ENCODE measurements around the gene LRRC46.

LRRC46 gene

DNA sequence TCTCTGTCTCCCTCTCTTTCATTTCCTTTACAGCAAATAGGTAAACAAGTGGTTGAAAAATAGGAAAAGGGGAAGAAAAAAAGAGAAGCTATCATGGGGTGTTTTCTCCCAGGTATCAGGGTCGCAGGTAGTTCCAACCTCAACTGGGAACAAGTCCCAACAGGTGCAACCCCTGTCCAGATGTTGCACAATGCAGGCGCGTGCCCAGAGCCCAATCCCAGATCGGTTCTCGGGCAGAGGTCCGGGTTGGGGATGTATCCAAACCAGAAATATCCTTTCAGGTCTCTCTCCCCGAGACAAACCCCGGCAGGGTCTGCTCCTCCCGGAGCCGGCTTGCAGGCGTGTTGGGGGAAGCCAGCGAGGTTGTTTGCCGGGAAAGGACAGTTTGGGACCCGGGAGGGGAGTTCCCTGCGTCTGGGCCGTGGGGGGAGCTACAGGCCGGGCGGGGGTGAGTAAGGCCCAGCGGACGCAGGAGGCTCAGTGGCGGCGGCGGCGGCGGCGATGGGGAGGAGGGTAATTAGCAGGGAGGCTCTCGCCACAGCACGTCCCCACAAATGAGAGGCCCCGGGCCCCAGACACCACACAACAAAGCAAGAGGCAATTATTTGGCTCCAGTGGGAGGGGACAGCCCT lies 40.7 kb downstream of the LRRC46 start:
- no peak for TF ChIP-seq TAF1 (IDR thresholded peaks at IDR 0.05; ENCODE audit: low read depth, low read length)
- TF ChIP-seq POU2F2 (IDR thresholded peaks at IDR 0.05; ENCODE audit: low read depth, low read length): no peak
- TF ChIP-seq POLR2A (IDR thresholded peaks at IDR 0.05; ENCODE audit: low read depth, low read length): no peak
- TF ChIP-seq SPI1 (IDR thresholded peaks at IDR 0.05; ENCODE audit: low read depth, low read length): no peak
- TF ChIP-seq POLR2AphosphoS5 (IDR thresholded peaks at IDR 0.05; ENCODE audit: low read depth, low read length): no peak
- no peak for TF ChIP-seq PAX5 (IDR thresholded peaks at IDR 0.05; ENCODE audit: insufficient read depth, low read length, severe bottlenecking)
- no peak for DNase-seq (ENCODE audit: insufficient read length, low spot score)
- FAIRE-seq: no peak

DNA sequence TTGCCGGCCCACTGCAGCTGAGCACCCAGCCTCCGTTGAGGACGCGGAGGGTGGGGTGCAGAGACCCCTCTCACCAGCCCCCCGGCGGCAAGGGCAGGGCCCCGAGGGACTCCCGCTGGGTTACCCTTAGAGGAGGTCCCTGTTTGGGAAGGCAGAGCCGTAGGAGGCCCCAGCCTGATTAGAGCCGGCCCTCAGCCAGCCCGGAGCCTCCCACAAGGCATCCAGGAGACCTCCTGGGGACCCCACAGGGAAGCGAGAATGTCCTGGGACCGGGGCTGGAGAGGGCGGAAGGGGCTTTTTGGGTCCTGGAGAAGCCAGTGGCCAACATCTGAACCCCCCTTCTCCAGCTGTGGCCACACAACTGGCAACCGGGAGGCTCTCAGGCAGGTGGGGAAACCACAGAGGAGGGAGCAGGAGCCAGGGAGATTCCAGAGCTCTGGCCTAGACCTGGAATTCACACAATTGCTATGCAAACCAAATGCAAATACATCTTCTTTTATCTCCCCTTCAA lies 41.2 kb downstream of the LRRC46 start:
- no peak for FAIRE-seq
- DNase-seq (ENCODE audit: insufficient read length, low spot score): no peak
- no peak for TF ChIP-seq POU2F2 (IDR thresholded peaks at IDR 0.05; ENCODE audit: low read depth, low read length)
- no peak for TF ChIP-seq SPI1 (IDR thresholded peaks at IDR 0.05; ENCODE audit: low read depth, low read length)
- TF ChIP-seq PAX5 (IDR thresholded peaks at IDR 0.05; ENCODE audit: insufficient read depth, low read length, severe bottlenecking): no peak
- TF ChIP-seq TAF1 (IDR thresholded peaks at IDR 0.05; ENCODE audit: low read depth, low read length): no peak
- no peak for TF ChIP-seq POLR2AphosphoS5 (IDR thresholded peaks at IDR 0.05; ENCODE audit: low read depth, low read length)
- TF ChIP-seq POLR2A (IDR thresholded peaks at IDR 0.05; ENCODE audit: low read depth, low read length): no peak

DNA sequence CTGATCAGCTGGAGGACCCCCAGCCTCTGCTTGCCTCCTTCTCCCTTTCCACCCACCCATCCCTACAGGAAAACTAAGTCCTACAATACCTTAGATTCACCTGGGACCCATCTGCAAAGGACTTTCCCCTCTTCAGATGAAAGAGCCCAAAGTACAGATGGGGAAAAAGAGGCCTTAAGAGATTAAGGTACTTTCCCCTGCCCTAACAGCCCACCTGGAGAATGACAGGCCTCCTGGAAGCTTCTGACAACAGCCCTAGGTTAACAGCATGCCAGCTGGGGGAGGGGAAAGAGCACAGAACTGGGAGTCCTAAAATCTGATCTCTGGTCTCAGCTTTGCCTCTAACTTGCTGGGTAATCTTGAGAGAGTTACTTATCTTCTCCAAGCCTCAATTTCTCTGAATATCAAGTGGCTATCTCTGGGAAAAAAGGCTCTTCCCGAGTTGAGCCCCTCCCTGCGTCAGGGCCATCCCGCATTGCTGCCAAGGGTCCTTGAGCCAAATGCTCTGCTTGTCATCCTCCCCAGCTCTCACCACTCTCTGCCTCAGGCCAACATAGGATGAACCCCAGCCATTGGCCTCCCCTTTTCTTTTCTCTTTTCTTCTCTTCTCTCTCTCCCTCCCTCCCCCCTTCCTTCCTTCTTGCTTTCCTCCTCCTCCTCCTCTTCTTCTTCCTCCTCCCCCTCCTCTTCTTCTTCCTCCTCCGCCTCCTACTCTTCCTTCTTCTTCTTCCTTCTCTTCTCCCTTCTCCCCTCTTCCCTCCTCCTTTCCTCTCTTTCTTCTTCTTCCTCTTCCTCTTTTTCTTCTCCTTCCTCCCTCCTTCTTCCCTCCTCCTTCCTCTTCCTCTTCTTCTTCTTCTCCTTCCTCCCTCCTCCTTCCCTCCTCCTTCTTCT lies 42.0 kb downstream of the LRRC46 start:
- FAIRE-seq: no peak
- DNase-seq (ENCODE audit: insufficient read length, low spot score): no peak
- no peak for TF ChIP-seq POLR2AphosphoS5 (IDR thresholded peaks at IDR 0.05; ENCODE audit: low read depth, low read length)
- no peak for TF ChIP-seq TAF1 (IDR thresholded peaks at IDR 0.05; ENCODE audit: low read depth, low read length)
- no peak for TF ChIP-seq PAX5 (IDR thresholded peaks at IDR 0.05; ENCODE audit: insufficient read depth, low read length, severe bottlenecking)
- TF ChIP-seq SPI1 (IDR thresholded peaks at IDR 0.05; ENCODE audit: low read depth, low read length): no peak
- TF ChIP-seq POLR2A (IDR thresholded peaks at IDR 0.05; ENCODE audit: low read depth, low read length): no peak
- TF ChIP-seq POU2F2 (IDR thresholded peaks at IDR 0.05; ENCODE audit: low read depth, low read length): no peak

DNA sequence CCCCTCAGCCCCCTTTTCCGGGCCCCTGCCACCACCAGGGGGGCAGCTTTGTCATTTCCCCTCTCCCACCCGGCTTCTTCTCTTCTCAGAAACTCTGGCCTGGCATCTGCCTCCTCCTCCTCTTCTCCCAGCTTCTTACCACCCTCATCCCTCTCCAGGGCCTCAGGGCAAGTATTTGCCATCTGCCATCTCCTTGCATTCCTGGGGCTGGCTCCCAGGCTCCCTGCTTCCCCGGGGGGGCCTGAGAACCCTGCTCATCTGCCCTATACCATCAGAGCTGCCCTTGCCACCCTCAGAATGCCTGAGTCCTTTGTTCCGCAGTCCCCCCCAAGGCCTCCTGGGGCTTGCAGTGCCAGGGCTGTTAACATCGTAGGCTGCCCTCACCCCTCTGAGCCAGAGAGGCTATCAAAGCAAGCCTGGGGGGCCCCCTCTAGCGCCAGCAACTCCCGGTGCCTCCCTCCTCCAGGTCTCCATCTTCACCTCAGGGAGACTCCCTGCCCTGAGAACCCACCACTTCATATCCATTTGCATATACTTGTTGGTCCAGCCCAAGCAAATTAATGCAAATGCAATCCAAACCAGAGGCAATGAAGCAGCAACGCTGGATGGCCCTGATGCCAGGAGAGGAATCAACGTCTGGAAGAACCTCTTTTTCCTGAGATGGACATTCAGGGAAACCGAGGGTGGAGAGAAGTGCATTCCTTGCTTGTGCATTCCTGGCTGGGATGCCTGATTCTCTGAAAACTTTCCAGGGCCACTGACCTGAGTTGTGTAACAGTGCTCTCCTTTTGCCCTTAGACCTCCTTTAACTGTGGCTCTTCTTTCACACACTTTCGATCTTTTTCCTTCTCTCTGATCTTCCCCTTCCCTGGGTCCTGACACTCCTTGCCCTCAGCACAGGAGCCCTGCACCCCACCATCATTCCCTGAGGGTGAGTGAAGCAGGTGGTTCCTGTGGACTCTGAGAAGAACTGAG lies 43.8 kb downstream of the LRRC46 start:
- TF ChIP-seq TAF1 (IDR thresholded peaks at IDR 0.05; ENCODE audit: low read depth, low read length): no peak
- TF ChIP-seq SPI1 (IDR thresholded peaks at IDR 0.05; ENCODE audit: low read depth, low read length): no peak
- no peak for TF ChIP-seq PAX5 (IDR thresholded peaks at IDR 0.05; ENCODE audit: insufficient read depth, low read length, severe bottlenecking)
- no peak for TF ChIP-seq POLR2A (IDR thresholded peaks at IDR 0.05; ENCODE audit: low read depth, low read length)
- no peak for TF ChIP-seq POLR2AphosphoS5 (IDR thresholded peaks at IDR 0.05; ENCODE audit: low read depth, low read length)
- FAIRE-seq: no peak
- DNase-seq (ENCODE audit: insufficient read length, low spot score): no peak

DNA sequence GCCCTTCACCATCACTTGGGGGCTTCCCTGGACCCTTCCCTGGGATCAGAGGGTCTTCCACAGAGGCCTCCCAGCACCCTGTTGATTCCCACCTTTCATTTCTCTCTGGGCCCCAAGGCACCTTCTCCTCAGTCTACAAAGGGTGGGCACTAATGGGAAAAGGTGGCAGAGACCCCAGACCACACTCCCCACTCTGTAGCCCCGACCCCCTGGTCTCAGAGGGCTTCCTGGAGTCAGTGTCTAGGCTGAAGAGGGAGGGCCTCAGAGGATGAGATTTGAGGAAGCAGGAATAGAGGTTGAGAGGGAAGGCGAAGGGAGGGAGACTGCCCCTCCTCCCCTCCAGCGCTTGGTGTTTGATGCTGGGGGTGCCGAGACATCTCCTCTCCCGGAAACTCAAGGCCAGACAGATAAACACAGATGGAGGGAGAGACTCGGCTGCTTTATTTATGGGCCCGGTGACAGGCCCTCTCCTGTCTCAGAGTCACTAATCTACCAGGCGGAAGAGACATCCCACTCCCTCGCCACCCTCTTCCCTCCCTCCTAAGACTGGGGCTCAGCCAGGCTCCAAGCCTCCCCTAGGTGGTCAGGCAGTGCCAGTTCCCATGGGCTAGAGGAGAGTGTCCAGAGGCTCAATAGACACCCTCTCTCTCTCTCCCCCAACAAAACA lies 46.0 kb downstream of the LRRC46 start:
- no peak for FAIRE-seq
- DNase-seq (ENCODE audit: insufficient read length, low spot score): no peak
- no peak for TF ChIP-seq POLR2AphosphoS5 (IDR thresholded peaks at IDR 0.05; ENCODE audit: low read depth, low read length)
- TF ChIP-seq POU2F2 (IDR thresholded peaks at IDR 0.05; ENCODE audit: low read depth, low read length): no peak
- no peak for TF ChIP-seq POLR2A (IDR thresholded peaks at IDR 0.05; ENCODE audit: low read depth, low read length)
- TF ChIP-seq PAX5 (IDR thresholded peaks at IDR 0.05; ENCODE audit: insufficient read depth, low read length, severe bottlenecking): no peak
- TF ChIP-seq TAF1 (IDR thresholded peaks at IDR 0.05; ENCODE audit: low read depth, low read length): no peak
- no peak for TF ChIP-seq SPI1 (IDR thresholded peaks at IDR 0.05; ENCODE audit: low read depth, low read length)

DNA sequence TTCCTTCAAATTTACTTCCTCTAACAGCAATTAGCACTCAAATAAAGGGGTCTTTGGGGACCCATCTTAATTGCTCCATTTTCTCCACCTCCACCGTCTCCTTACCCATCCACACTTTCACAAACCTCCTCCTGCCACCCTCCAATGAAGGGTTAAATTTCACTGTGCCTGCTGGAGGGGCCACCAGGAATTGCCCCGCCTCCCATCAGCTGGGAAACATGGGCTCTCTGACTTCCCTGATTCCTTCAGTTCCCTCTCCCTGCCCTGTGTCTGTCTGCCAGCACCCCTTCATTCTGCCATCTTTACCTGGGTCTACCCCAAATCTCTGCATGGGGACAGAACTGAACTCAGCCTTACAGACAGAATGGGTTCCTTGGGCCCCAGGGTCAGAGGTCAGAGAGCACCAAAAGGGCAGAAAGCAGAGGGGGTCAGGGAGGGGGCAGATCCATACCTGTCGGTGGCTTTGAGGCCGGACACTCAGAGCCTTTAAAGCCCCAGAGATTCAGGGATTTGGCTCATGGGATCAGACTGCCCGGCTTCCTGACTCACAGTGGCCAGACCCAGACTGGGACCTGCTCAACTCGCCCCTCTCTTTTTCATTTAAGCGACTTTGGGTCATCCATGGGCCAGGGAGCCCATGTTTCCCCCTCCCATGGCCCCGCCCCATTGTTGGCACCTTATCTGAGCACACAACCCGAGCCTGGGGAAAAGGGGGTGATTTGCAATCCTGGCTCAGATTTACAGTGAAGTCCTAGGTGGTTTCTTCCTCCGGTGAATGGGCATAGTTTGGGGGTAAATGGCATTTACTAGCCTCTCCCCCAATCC lies 46.9 kb downstream of the LRRC46 start:
- FAIRE-seq: no peak
- TF ChIP-seq POLR2A (IDR thresholded peaks at IDR 0.05; ENCODE audit: low read depth, low read length) (no peak), POLR2AphosphoS5 (IDR thresholded peaks at IDR 0.05; ENCODE audit: low read depth, low read length) (no peak), POU2F2 (IDR thresholded peaks at IDR 0.05; ENCODE audit: low read depth, low read length) (no peak), TAF1 (IDR thresholded peaks at IDR 0.05; ENCODE audit: low read depth, low read length) (no peak), SPI1 (IDR thresholded peaks at IDR 0.05; ENCODE audit: low read depth, low read length) (no peak), PAX5 (IDR thresholded peaks at IDR 0.05; ENCODE audit: insufficient read depth, low read length, severe bottlenecking) (no peak)
- DNase-seq (ENCODE audit: insufficient read length, low spot score): no peak

DNA sequence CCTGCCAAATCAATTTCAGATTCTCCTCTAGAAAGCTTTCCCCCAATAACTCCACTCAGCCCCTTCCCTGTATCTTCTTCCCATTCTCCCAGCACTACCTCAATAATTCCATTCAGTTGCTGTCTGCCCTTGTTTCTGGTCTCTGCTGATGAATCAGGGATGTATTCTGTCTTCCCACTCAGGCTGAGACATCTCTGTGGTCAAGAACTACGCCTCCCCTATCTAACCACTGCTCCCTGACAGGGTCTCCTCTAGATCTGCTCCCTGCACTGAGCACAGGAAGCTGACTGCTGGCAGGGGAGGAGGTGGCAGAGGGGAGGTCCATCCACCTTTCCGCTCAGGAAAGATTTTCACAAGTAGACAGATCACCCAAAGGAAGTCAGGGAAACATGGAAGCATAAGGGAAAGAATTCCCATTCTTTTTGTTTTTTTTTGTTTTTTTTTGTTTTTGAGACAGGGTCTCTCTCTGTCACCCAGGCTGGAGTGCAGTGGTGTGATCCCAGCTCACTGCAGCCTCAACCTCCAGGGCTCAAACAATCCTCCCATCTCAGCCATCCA lies 47.6 kb downstream of the LRRC46 start:
- TF ChIP-seq TAF1 (IDR thresholded peaks at IDR 0.05; ENCODE audit: low read depth, low read length) (no peak), POLR2AphosphoS5 (IDR thresholded peaks at IDR 0.05; ENCODE audit: low read depth, low read length) (no peak), PAX5 (IDR thresholded peaks at IDR 0.05; ENCODE audit: insufficient read depth, low read length, severe bottlenecking) (no peak), POLR2A (IDR thresholded peaks at IDR 0.05; ENCODE audit: low read depth, low read length) (no peak), POU2F2 (IDR thresholded peaks at IDR 0.05; ENCODE audit: low read depth, low read length) (no peak)
- FAIRE-seq (no peak), DNase-seq (ENCODE audit: insufficient read length, low spot score) (no peak)

Data from GM12891 (cell line).